ENCODE measurements around the gene EFL1. TPM values are rescaled to one million over a fixed set of nuclear protein-coding genes. Genes with fewer than 3 reads are reported as not detected.
A peak's percentile ranks its signal among the peaks of the same experiment; 100 is the strongest.
"Not testable (repeated sequence)": the region's sequence is repeated elsewhere in the genome, so short reads cannot be mapped to it uniquely, and the experiment has no call there.

The EFL1 gene
- total RNA-seq, 6 donors from 2014 or later, result 9.7 to 27.7 (median 17.0) TPM

DNA sequence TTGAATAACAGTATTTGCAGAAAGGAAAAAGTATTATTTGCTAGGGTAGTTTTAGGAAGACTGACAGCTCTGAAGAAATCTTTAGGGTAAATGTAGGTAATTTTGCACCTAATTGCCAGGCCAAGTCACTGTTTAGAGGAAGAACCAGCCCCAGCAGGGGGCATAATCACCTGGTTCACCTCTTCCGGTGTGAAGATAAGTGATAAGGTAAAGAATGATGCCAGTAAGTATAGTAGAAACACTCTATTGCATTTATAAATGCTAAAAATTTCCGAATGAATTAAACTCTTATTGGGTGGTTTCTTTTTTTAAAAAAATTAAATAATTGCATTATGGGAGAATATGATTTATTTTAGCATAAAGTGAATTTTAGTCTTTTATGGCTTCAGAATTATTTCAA lies 21.8 kb upstream of the EFL1 start:
- DNase-seq; ATAC-seq (ENCODE audit: low FRiP score in 2 of 2): not testable (repeated sequence)

DNA sequence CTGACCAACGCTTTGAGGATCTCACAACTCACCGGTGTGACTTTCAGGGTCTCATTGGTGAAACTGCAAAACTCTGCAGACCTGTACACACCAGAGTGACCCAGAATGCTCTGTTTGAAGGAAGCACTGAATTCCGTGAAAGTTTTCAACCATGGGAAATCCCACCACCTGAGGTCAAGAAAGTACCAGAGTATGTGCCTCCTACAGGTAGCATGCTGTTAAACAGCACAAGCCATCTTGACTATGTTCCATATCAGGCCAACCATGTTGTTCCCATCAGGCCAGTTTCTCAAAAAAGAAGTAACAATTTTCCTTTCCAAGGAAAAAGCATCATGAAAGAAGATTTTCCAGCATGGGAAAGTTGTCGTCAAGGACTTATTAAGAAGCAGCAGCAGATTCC lies 19.9 kb upstream of the EFL1 start:
- H3K9me3 ChIP-seq; DNase-seq; H3K27me3 ChIP-seq; H3K4me3 ChIP-seq; H3K36me3 ChIP-seq; H3K4me1 ChIP-seq; ATAC-seq (ENCODE audit: low FRiP score in 2 of 2); H3K27ac ChIP-seq: not testable (repeated sequence)
- 78 to 90% methylated on average over 4 of the region's 4 CpGs for WGBS, 2 donors

More for the DNA sequence above, 21.8 kb upstream of the EFL1 start:
- H3K4me3 ChIP-seq, H3K4me1 ChIP-seq, H3K9me3 ChIP-seq, H3K36me3 ChIP-seq, H3K27me3 ChIP-seq, H3K27ac ChIP-seq: not testable (repeated sequence)
- 77 to 80% methylated on average over 1 of the region's 2 CpGs for WGBS, 2 donors

DNA sequence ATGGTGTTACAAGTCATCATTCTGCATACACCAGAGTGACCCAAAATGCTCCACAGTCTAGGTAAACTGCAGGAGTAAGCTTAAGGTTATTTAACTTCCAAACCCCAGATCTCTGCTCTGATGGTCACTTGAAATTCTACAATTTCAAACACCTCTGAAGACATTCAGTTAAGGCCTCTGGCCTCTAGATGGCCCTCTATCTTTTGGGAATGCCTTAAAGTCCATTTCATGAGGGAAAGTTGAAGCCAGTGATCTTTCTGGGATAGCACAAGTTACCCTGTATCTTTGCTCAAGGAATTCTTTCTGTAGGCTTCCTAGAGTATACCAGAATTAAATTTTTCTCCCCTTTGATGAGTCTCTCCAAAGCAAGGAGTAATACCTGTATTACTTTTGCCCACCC lies 18.7 kb upstream of the EFL1 start:
- H3K27me3 ChIP-seq; H3K9me3 ChIP-seq; H3K4me3 ChIP-seq; H3K4me1 ChIP-seq; ATAC-seq (ENCODE audit: low FRiP score in 2 of 2); H3K27ac ChIP-seq; H3K36me3 ChIP-seq; DNase-seq: not testable (repeated sequence)

DNA sequence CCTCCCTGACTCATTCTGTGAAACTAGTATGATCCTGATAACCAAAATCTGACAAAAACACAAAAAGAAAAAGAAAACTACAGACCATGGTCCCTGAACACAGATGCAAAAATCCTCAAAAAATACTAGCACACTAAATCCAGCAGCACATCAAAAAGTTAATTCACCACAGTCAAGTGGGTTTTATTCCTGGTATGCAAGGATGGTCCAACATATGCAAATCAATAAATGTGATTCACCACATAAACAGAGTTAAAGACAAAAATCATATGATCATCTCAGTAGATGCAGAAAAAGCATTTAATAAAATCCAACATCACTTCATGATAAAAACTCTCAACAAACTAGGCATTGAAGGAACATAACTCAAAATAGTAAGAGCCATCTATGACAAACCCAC lies 12.9 kb upstream of the EFL1 start:
- Histone ChIP-seq H3K27ac (no peak overlapping the region), H3K36me3 (no peaks in the 10 kb centered on the region), H3K4me1 (no peaks in the 10 kb centered on the region), H3K4me3 (no peak overlapping the region), H3K27me3 (no peaks in the 10 kb centered on the region), H3K9me3 (peaks cover 0 to 11% (median 7%) of the 10 kb centered on the region in 4 donors)
- TF ChIP-seq POLR2A (IDR thresholded peaks at IDR 0.05), result no peak
- TF ChIP-seq EP300 (IDR thresholded peaks at IDR 0.05), result no peak
- TF ChIP-seq, protein P1, sequence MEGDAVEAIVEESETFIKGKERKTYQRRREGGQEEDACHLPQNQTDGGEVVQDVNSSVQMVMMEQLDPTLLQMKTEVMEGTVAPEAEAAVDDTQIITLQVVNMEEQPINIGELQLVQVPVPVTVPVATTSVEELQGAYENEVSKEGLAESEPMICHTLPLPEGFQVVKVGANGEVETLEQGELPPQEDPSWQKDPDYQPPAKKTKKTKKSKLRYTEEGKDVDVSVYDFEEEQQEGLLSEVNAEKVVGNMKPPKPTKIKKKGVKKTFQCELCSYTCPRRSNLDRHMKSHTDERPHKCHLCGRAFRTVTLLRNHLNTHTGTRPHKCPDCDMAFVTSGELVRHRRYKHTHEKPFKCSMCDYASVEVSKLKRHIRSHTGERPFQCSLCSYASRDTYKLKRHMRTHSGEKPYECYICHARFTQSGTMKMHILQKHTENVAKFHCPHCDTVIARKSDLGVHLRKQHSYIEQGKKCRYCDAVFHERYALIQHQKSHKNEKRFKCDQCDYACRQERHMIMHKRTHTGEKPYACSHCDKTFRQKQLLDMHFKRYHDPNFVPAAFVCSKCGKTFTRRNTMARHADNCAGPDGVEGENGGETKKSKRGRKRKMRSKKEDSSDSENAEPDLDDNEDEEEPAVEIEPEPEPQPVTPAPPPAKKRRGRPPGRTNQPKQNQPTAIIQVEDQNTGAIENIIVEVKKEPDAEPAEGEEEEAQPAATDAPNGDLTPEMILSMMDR (IDR thresholded peaks at IDR 0.05), result no peak
- TF ChIP-seq POLR2AphosphoS5 (IDR thresholded peaks at IDR 0.05), result no peak
- no peak for DNase-seq
- no peak for ATAC-seq (ENCODE audit: low FRiP score in 2 of 2)

DNA sequence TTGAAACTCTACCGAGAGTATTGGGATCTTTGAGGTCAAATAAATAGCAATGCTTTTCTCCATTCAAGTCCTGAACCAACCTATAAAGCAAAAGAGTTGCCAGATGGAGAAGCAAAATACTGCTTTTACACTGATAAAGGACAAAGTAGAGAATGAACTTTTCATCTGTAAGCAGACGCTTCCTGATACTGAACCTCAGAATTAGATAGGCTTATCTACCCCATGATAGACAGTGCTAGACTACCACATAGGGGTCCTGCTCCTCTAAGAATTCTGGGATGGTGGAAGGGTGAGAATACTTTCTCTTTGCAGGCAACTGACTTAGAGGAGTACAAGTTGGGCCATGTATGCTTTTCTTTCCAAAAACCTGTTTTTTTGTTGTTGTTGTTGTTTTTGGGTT lies 9.6 kb upstream of the EFL1 start:
- no peaks in the 10 kb centered on the region for H3K4me1 ChIP-seq
- H3K36me3 ChIP-seq, result no peaks in the 10 kb centered on the region
- H3K27me3 ChIP-seq, result no peaks in the 10 kb centered on the region
- no peak for ATAC-seq (ENCODE audit: low FRiP score in 2 of 2)
- H3K4me3 ChIP-seq, result no peak overlapping the region
- peaks cover 0 to 11% (median 7%) of the 10 kb centered on the region in 4 donors for H3K9me3 ChIP-seq
- H3K27ac ChIP-seq, result no peak overlapping the region
- TF ChIP-seq POLR2AphosphoS5 (IDR thresholded peaks at IDR 0.05) (no peak), POLR2A (IDR thresholded peaks at IDR 0.05) (no peak), EP300 (IDR thresholded peaks at IDR 0.05) (no peak)
- TF ChIP-seq, protein P1 (IDR thresholded peaks at IDR 0.05), result no peak
- no peak for DNase-seq
- WGBS, 2 donors, result 82 to 89% methylated on average over 2 of the region's 2 CpGs

DNA sequence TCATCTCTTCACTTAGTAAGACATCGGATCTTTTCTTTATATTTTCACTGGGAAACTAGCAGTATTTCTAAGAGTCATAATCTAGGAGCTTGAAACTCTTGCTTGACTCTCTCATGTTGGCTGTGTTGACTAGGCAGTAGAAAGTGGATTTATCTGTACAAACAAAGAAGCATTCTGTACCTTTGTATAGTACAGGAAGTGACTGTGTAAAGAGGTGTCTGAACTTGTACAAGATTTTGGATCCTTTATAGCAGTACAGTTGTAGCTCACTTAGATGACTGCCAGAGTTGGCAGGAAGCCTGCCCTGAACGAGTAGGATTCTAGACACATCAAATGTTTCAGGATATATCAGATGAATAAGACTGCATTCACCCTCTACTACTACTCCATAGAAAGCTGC lies 5.9 kb upstream of the EFL1 start:
- not testable (repeated sequence) for H3K27me3 ChIP-seq; H3K36me3 ChIP-seq; ATAC-seq (ENCODE audit: low FRiP score in 2 of 2); H3K9me3 ChIP-seq; H3K4me3 ChIP-seq; H3K27ac ChIP-seq; H3K4me1 ChIP-seq; DNase-seq
- 27 to 44% methylated on average over 2 of the region's 2 CpGs for WGBS, 2 donors

DNA sequence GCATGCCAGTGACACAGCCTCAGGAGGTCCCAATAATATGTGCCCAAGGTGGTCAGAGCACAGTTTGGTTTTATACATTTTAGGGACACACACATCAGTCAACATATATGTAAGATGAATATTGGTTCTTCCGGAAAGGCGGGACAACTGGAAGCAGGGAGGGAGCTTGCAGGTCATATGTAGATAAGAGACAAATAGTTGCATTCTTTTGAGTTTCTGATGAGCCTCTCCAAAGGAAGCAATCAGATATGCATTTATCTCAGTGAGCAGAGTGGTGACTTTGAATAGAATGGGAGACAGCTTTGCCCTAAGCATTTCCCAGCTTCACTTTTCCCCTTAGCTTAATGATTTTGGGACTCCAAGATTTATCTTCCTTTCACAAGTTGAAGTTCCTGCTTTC lies 4.6 kb upstream of the EFL1 start:
- not testable (repeated sequence) for H3K4me3 ChIP-seq; H3K27me3 ChIP-seq; H3K27ac ChIP-seq; ATAC-seq (ENCODE audit: low FRiP score in 2 of 2); H3K36me3 ChIP-seq; DNase-seq; H3K9me3 ChIP-seq; H3K4me1 ChIP-seq
- WGBS, 2 donors, result 83 to 91% methylated on average over 2 of the region's 2 CpGs

DNA sequence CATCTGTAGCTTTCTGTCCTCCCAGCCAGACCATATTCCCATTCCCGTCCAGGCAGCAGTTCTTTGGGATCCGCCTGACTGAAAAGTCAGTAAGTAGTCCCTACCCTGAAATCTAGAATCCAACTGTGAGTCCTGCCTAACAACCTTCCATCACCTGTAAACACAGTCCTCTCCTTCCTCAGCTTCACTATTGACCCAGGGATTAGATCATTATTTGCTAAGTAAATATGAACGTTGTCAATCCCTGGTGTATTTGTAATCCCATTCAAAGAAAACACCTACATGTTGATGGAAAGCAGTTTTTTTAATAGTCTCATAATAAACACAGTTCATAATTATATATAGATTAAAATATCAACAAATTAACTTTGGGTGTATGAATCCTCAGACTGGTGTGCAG lies 816 bp upstream of the EFL1 start:
- Histone ChIP-seq H3K4me1 (peaks cover 12 to 19% (median 17%) of the 10 kb centered on the region in 4 donors), H3K27ac (peak overlapping the region in 1 of 4 donors; percentile 70), H3K27me3 (no peaks in the 10 kb centered on the region), H3K9me3 (no peaks in the 10 kb centered on the region), H3K36me3 (peaks cover 0 to 6% (median 1%) of the 10 kb centered on the region in 4 donors), H3K4me3 (peak overlapping the region in 3 of 4 donors; percentile 76 to 94 (median 86))
- DNase-seq, result no peak
- ATAC-seq (ENCODE audit: low FRiP score in 2 of 2), result no peak
- TF ChIP-seq POLR2AphosphoS5 (IDR thresholded peaks at IDR 0.05), result no peak
- TF ChIP-seq, protein P1 (IDR thresholded peaks at IDR 0.05), result no peak
- no peak for TF ChIP-seq POLR2A (IDR thresholded peaks at IDR 0.05)
- TF ChIP-seq EP300 (IDR thresholded peaks at IDR 0.05), result no peak
- WGBS, 2 donors, result 40 to 43% methylated on average over 3 of the region's 3 CpGs

DNA sequence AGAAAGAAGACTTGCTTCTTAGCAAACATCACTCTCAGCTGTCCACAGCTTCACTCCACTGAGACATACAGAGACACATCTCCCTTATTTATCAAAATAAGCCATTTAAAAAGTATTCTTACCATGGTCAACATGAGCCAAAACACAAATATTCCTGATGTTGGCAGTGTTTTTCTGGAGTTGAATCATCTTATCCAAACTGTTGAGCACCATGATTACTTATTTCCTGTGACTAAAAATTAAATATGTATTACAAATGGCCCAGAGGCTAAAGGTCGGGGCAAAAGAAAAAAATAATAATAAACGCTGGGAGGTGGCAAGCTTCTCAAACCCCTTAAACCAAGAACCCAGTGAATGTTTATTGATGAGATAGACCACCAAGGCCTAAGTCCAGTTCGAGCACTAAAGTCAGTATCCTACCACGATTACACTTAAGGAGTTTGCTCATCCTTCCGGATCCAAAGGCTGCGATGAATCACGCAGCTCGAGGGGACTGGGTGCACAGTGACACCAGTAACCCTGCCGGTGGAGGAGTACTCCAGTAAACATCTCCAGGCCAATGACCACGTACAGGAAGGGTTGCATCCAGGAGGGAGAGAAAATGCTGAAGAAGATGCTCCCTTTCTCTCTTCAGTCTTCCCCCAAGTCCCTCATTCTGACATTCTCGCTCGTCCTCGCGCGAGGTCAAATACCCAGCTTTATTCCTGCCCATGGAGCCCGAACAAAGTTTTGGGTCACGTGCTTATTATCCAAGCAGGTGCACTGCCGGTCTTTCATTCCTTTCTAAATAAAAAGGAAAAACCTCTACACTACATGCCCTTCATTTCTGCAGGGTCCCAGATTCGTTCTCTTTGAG lies 740 bp downstream of the EFL1 start:
- DNase-seq (peak in 1 of 2 donors; percentile 43), ATAC-seq (ENCODE audit: low FRiP score in 2 of 2) (peak; percentile 42 to 74)
- H3K4me1 ChIP-seq, result peaks cover 12 to 19% (median 17%) of the 10 kb centered on the region in 4 donors
- peaks cover 0 to 21% (median 5%) of the 10 kb centered on the region in 4 donors for H3K36me3 ChIP-seq
- not testable (repeated sequence) for H3K9me3 ChIP-seq, H3K27me3 ChIP-seq
- 4 to 5% methylated on average over 16 to 19 of the region's 19 CpGs for WGBS, 2 donors
- H3K27ac ChIP-seq, result peak overlapping the region; percentile 70 to 79 (median 76)
- peak overlapping the region; percentile 63 to 94 (median 81) for H3K4me3 ChIP-seq
